ENCODE results near the gene AXL. TPM values are rescaled to one million over a fixed set of nuclear protein-coding genes. Genes with fewer than 3 reads are reported as not detected.

The AXL gene
- total and polyA plus RNA-seq, 9 of the 15 experiments (the other 6 are each of a cell fraction or from before 2014, with no cell fraction given) = 0.80 to 6.6 (median 1.6) TPM

GRCh38 chr19:41295499-41295898 is 76.5 kb downstream of the AXL start:
- BruUV-seq (replicated peaks) = no TSS peak
- no peak for ATAC-seq
- Histone ChIP-seq H3K4me3 (no peak overlapping the region), H3K27me3 (ENCODE audit: control insufficient read depth in 2 of 2, insufficient read depth in 2 of 2, low read length in 2 of 2) (no peaks in the 10 kb centered on the region), H3K4me1 (replicated peaks in 1 of 2; ENCODE audit: control insufficient read depth in 2 of 2, insufficient read depth in 2 of 2, low read length in 2 of 2) (no peaks in the 10 kb centered on the region), H4K20me1 (replicated peaks; ENCODE audit: control insufficient read depth, insufficient read depth, low read length) (peaks cover 7% of the 10 kb centered on the region; the same call in 1 of the 2 replicates), H3K4me2 (ENCODE audit: insufficient read depth, low read length) (no peak overlapping the region), H3K9me1 (ENCODE audit: control insufficient read depth, insufficient read depth, low read length) (no peaks in the 10 kb centered on the region), H3K9me3 (replicated peaks; ENCODE audit: control insufficient read depth, insufficient read depth, low read depth, low read length) (no peaks in the 10 kb centered on the region), H3K27ac (ENCODE audit: extremely low read depth, low read depth, low read length) (no peak overlapping the region), H3K79me2 (ENCODE audit: control insufficient read depth, insufficient read depth, low read length) (peaks cover 6% of the 10 kb centered on the region; the same call in 1 of the 3 replicates), H3K36me3 (ENCODE audit: control insufficient read depth, insufficient read depth, low read length) (peaks cover 99% of the 10 kb centered on the region), H3K9ac (ENCODE audit: insufficient read depth in 1 of 2, low read depth in 2 of 2, low read length in 2 of 2) (no peak overlapping the region; a peak in 1 of 4 replicates), H2AFZ (ENCODE audit: low read depth, low read length) (no peak overlapping the region)
- in situ Hi-C loops (cut with MboI) = no loop called here
- 72% methylated on average over 6 of the region's 6 CpGs for WGBS (ENCODE audit: insufficient coverage, low coverage, missing lambda C conversion rate)
- intact Hi-C loops (cut with micrococcal nuclease) = no loop called here
- DNase-seq (ENCODE audit: extremely low read depth in 1 of 4, low spot score in 3 of 4) = no peak
- no peak for TF ChIP-seq TSHZ1 (CRISPR knock-in tag; IDR thresholded peaks at IDR 0.05)
- TF ChIP-seq SUPT5H (IDR thresholded peaks at IDR 0.05) = 0 out of 2 replicates have a peak, but pooled peaks have one; percentile 13
- FAIRE-seq = no peak
- POLR2A ChIA-PET = interaction anchor here (0.6 to 1.4 kb wide), 2 partner anchors 9 to 1062 kb away, joined by 3 to 4 read pairs; no protein-coding TSS in a partner anchor
- CTCF ChIA-PET (ENCODE audit: low intra/inter-chr PET ratio) = no interaction called here
